ENCODE results near the gene SNED1.

- TF ChIP-seq CTCF (IDR thresholded peaks at IDR 0.05; ENCODE audit: low read depth, low read length, poor library complexity, severe bottlenecking) (no peak), EZH2phosphoT487 (IDR thresholded peaks at IDR 0.05; ENCODE audit: borderline replicate concordance, low read length) (no peak)
Measured at GRCh38 chr2:241008711-241009121, 10.3 kb downstream of the SNED1 start.

Measured in DOHH2 (cell line).